Thoracic aorta (tissue), 2 donors: ENCODE results near the gene NUP107. TPM values are rescaled to one million over a fixed set of nuclear protein-coding genes. Genes with fewer than 3 reads are reported as not detected.
"Not testable (repeated sequence)": the region's sequence is repeated elsewhere in the genome, so short reads cannot be mapped to it uniquely, and the experiment has no call there.

Experiments used
- ATAC-seq: fragments of 150-250 bp; one replicate; pipeline ENCODE4 v1.8.0; 2017; ENCODE audit warnings: low read depth; ENCODE audit not compliant: insufficient number of reproducible peaks, low FRiP score
- DNase-seq: peaks from one replicate; pipeline ENCODE4 v3.0.0-alpha.2; 2020; ENCODE audit warnings: low spot score
- H3K27ac ChIP-seq, 2 donors: fragments of 200-600 bp; sonication (generic); 1 replicate in 1 of 2; 2 replicates in 1 of 2; pipeline ENCODE4 v1.5.1; 2016; ENCODE audit warnings: mild to moderate bottlenecking in 2 of 2, moderate library complexity in 2 of 2
- H3K27me3 ChIP-seq: fragments of 200-600 bp; sonication (generic); replicated peaks from 2 replicates; pipeline ENCODE4 v1.6.0; 2016; ENCODE audit warnings: mild to moderate bottlenecking; ENCODE audit not compliant: insufficient read depth
- H3K36me3 ChIP-seq: fragments of 200-600 bp; sonication (generic); one replicate; pipeline ENCODE4 v1.5.1; 2016
- H3K4me1 ChIP-seq, 2 donors: fragments of 200-600 bp; sonication (generic); 1 replicate in 1 of 2; 2 replicates in 1 of 2; pipeline versions ENCODE4 v1.5.1 to v1.6.0; 2016; ENCODE audit warnings: low read depth in 2 of 2, mild to moderate bottlenecking in 1 of 2; ENCODE audit not compliant: control insufficient read depth in 1 of 2
- H3K4me3 ChIP-seq: fragments of 200-600 bp; sonication (generic); 2 replicates; pipeline ENCODE4 v1.5.1; 2016; ENCODE audit warnings: mild to moderate bottlenecking
- H3K9me3 ChIP-seq: fragments of 200-600 bp; sonication (generic); 2 replicates; pipeline ENCODE4 v1.5.1; 2016
- total RNA-seq, 2 donors: library from RNA; depleted of rRNA; stranded (reverse); fragments of >200 nt; gene quantifications; one replicate each; pipeline versions ENCODE4 v1.1.0 to v1.2.3, GENCODE V29; 2016
- TF ChIP-seq, protein P1 (sequence below): fragments of 200-600 bp; sonication (generic); IDR thresholded peaks from one replicate; pipeline ENCODE4 v1.5.1; 2019; ENCODE audit warnings: antibody characterized with exemption

Gene NUP107
- total RNA-seq, 2 donors from 2014 or later, result 28.0 to 45.4 TPM

DNA sequence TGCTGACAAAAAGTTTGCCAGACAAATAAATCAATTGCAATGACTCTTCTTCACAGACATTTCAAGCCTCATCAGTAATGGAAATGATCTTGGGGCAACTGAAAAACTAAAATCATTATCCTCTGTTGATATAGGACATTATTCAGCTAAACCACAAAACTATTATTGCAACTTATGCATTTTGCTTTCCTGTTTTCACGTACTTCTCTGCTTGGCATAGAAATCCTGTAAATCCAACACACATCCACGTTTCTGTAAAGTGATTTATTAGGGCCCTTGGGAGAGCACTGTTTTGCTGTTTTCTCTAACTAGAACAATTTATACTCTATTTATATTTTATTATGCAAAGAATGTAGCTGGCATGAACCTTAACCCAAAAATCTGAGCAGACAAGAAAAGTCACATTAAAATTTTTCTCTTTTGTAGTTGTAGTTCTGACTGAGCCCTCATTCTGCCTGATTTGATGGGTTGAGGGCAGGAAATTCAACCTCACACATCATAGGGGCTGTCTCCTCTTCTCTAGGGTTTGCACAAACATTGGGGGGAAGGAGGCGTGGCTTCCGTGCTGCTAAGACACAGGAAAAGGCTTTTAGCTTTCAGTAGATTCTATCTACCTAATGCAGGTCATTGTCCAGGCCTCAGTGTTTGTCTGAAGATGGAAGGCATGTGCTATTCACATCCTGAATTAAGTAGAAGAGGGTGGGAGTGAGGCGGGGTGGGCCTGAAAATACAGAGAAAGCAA is 11.5 kb upstream of the NUP107 start:
- no peak for ATAC-seq
- Histone ChIP-seq H3K36me3 (no peaks in the 10 kb centered on the region), H3K27ac (no peak overlapping the region), H3K27me3 (no peaks in the 10 kb centered on the region), H3K4me3 (no peak overlapping the region), H3K9me3 (no peaks in the 10 kb centered on the region), H3K4me1 (no peaks in the 10 kb centered on the region)
- TF ChIP-seq, protein P1, sequence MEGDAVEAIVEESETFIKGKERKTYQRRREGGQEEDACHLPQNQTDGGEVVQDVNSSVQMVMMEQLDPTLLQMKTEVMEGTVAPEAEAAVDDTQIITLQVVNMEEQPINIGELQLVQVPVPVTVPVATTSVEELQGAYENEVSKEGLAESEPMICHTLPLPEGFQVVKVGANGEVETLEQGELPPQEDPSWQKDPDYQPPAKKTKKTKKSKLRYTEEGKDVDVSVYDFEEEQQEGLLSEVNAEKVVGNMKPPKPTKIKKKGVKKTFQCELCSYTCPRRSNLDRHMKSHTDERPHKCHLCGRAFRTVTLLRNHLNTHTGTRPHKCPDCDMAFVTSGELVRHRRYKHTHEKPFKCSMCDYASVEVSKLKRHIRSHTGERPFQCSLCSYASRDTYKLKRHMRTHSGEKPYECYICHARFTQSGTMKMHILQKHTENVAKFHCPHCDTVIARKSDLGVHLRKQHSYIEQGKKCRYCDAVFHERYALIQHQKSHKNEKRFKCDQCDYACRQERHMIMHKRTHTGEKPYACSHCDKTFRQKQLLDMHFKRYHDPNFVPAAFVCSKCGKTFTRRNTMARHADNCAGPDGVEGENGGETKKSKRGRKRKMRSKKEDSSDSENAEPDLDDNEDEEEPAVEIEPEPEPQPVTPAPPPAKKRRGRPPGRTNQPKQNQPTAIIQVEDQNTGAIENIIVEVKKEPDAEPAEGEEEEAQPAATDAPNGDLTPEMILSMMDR, result no peak
- DNase-seq, result no peak

DNA sequence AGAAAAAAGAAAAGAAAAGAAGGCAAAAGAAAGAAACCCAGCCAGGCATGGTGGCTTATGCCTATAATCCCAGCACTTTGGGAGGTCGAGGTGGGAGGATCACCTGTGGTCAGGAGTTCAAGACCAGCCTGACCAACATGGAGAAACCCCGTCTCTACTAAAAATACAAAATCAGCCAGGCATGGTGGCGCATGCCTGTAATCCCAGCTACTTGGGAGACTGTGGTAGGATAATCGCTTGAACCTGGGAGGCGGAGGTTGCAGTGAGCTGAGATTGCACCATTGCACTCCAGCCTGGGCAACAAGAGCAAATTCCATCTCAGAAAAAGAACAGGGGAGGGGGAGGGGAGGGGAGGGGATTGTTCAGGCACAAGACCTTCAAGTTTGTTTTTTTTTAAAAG is 9.9 kb upstream of the NUP107 start:
- H3K9me3 ChIP-seq, H3K27me3 ChIP-seq, H3K27ac ChIP-seq, H3K36me3 ChIP-seq, H3K4me1 ChIP-seq, DNase-seq, H3K4me3 ChIP-seq, ATAC-seq: not testable (repeated sequence)

DNA sequence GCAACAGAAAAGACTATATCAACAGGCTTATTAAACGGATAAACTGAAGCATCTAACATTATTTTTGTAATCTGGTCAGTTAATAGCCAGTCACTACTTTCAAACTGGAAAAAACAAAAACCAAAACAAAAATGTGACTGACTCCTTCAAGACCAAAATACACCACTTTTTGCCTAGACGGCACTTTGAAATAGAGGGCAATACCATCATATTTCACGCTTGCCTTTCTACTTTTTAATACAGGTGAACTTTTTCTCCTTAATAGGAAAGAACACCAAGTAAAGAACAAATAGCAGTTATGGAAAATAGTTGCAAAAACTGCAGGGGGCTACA is 550 bp upstream of the NUP107 start:
- no peaks in the 10 kb centered on the region for H3K27me3 ChIP-seq
- no peaks in the 10 kb centered on the region for H3K9me3 ChIP-seq
- DNase-seq, result no peak
- peaks cover 5% of the 10 kb centered on the region for H3K36me3 ChIP-seq
- H3K4me3 ChIP-seq, result peak overlapping the region; percentile 99
- ATAC-seq, result no peak
- peaks cover 11 to 14% of the 10 kb centered on the region in 2 donors for H3K4me1 ChIP-seq
- H3K27ac ChIP-seq, result peak overlapping the region; percentile 80 to 87
- TF ChIP-seq, protein P1, result no peak

DNA sequence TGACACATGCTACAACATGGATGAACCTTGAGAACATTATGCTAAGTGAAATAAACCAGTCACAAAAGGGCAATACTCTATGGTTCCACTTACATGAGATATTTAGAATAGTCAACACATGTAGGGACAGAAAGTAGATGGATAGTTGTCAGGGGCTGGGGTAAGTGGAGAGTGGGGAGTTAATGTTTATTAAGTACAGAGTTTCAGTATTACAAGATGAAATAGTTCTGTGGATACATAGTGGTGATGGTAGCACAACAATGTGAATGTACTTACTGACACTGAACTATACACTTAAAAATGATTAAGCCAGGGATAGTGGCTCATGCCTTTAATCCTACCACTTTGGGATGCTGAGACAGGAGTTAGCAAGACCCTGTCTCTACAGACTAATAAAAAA is 8.7 kb downstream of the NUP107 start:
- Histone ChIP-seq H3K36me3 (peaks cover 35% of the 10 kb centered on the region), H3K4me1 (no peaks in the 10 kb centered on the region), H3K4me3 (no peak overlapping the region), H3K27me3 (no peaks in the 10 kb centered on the region), H3K9me3 (no peaks in the 10 kb centered on the region), H3K27ac (no peak overlapping the region)
- TF ChIP-seq, protein P1, result no peak
- ATAC-seq (no peak), DNase-seq (no peak)

DNA sequence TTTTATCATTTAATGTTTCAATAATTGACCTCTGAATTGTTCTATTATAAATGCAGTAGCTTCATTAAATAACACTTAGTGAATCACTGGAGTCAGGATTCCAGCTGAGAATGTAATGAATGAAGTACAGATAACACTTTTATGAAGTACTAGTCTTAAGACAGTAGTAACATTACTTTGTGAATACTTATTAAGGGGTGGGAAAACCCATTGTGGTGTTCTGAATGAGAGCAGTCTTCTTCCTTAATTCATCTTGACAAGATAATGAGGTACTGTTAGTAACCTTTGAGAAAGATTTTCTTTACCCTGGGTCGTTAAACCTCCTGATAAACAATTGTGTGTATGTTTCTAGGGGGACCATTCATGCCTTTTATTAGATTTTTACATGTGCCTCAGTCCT is 12.7 kb downstream of the NUP107 start:
- DNase-seq (no peak), ATAC-seq (no peak)
- Histone ChIP-seq H3K4me3 (no peak overlapping the region), H3K27me3 (no peaks in the 10 kb centered on the region), H3K4me1 (no peaks in the 10 kb centered on the region), H3K36me3 (peaks cover 24% of the 10 kb centered on the region), H3K27ac (no peak overlapping the region), H3K9me3 (no peaks in the 10 kb centered on the region)
- TF ChIP-seq, protein P1, result no peak

DNA sequence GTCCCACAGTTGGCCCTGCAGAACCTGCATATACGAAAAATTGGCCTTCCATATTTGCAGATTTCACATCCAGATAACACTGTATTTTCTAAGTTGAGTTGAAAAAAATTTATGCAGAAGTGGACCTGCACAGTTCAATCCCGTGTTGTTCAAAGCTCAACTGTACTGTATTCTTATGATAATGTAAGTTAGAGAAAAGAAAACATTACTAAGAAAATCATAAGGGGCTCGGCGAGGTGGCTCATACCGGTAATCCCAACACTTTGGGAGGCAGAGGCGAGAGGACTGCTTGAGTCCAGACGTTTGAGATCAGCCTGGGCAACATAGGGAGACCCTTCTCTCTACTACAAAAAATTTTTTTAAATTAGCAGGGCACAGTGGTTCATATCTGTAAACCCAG is 41.0 kb downstream of the NUP107 start:
- no peak overlapping the region for H3K4me3 ChIP-seq
- H3K36me3 ChIP-seq, result peaks cover 5% of the 10 kb centered on the region
- DNase-seq (no peak), ATAC-seq (no peak)
- H3K4me1 ChIP-seq, result no peaks in the 10 kb centered on the region
- no peaks in the 10 kb centered on the region for H3K9me3 ChIP-seq
- TF ChIP-seq, protein P1, result no peak
- no peaks in the 10 kb centered on the region for H3K27me3 ChIP-seq
- H3K27ac ChIP-seq, result no peak overlapping the region
